Trophoblast cell (in vitro differentiated cells and primary cell): ENCODE data around the gene AOPEP.

Experiments
- DNase-seq, 2 donors: peaks; one replicate each; pipeline ENCODE4 v3.0.0-alpha.2; 2016
- H2AFZ ChIP-seq: 2 replicates; pipeline ENCODE4 v1.6.1; 2013; ENCODE audit warnings: low read length, moderate library complexity, mild to moderate bottlenecking; ENCODE audit not compliant: insufficient read depth, poor library complexity
- H2AK5ac ChIP-seq: 2 replicates; pipeline ENCODE4 v1.6.1; 2013; ENCODE audit warnings: mild to moderate bottlenecking, low read length
- H2BK120ac ChIP-seq: 2 replicates; pipeline ENCODE4 v1.6.1; 2013; ENCODE audit warnings: low read length, mild to moderate bottlenecking, moderate library complexity; ENCODE audit not compliant: insufficient read depth, poor library complexity
- H2BK12ac ChIP-seq: 2 replicates; pipeline ENCODE4 v1.6.1; 2013; ENCODE audit warnings: mild to moderate bottlenecking, low read length, moderate library complexity
- H2BK5ac ChIP-seq: 2 replicates; pipeline ENCODE4 v1.6.1; 2013; ENCODE audit warnings: low read length, low read depth, moderate library complexity, mild to moderate bottlenecking; ENCODE audit not compliant: poor library complexity
- H3K14ac ChIP-seq: 2 replicates; pipeline ENCODE4 v1.6.1; 2013; ENCODE audit warnings: mild to moderate bottlenecking, low read length
- H3K18ac ChIP-seq: 2 replicates; pipeline ENCODE4 v1.6.1; 2013; ENCODE audit warnings: mild to moderate bottlenecking, low read length
- H3K23ac ChIP-seq: 2 replicates; pipeline ENCODE4 v1.6.1; 2013; ENCODE audit warnings: low read length
- H3K27ac ChIP-seq: 2 replicates; pipeline ENCODE4 v1.5.1; 2013; ENCODE audit warnings: low read depth, mild to moderate bottlenecking, inconsistent platforms, low read length, moderate library complexity
- H3K27me3 ChIP-seq: 2 replicates; pipeline ENCODE4 v1.6.1; 2013; ENCODE audit warnings: inconsistent platforms, mild to moderate bottlenecking, low read length, moderate library complexity; ENCODE audit not compliant: insufficient read depth
- H3K36me3 ChIP-seq, 2 experiments: 1 replicate in 1 of 2; 2 replicates in 1 of 2; pipeline ENCODE4 v1.6.1; 2013; ENCODE audit warnings: low read length in 2 of 2, mild to moderate bottlenecking in 2 of 2, moderate library complexity in 1 of 2; ENCODE audit not compliant: insufficient read depth in 2 of 2, control insufficient read depth in 1 of 2
- H3K4ac ChIP-seq: 2 replicates; pipeline ENCODE4 v1.6.1; 2013; ENCODE audit warnings: low read depth, mild to moderate bottlenecking, low read length, moderate library complexity
- H3K4me1 ChIP-seq, 2 experiments: 1 replicate in 1 of 2; 2 replicates in 1 of 2; pipeline ENCODE4 v1.6.1; 2013; ENCODE audit warnings: low read length in 2 of 2, mild to moderate bottlenecking in 2 of 2, moderate library complexity in 1 of 2; ENCODE audit not compliant: insufficient read depth in 2 of 2, control insufficient read depth in 1 of 2
- H3K4me2 ChIP-seq: 2 replicates; pipeline ENCODE4 v1.6.1; 2013; ENCODE audit warnings: inconsistent platforms, mild to moderate bottlenecking, low read length, moderate library complexity
- H3K4me3 ChIP-seq: 2 replicates; pipeline ENCODE4 v1.5.1; 2013; ENCODE audit warnings: mild to moderate bottlenecking, low read depth, low read length, inconsistent platforms
- H3K79me1 ChIP-seq: one replicate; pipeline ENCODE4 v1.6.1; 2013; ENCODE audit warnings: low read length
- H3K79me2 ChIP-seq: 2 replicates; pipeline ENCODE4 v1.6.1; 2013; ENCODE audit warnings: low read length, mild to moderate bottlenecking; ENCODE audit not compliant: control insufficient read depth, insufficient read depth, poor library complexity
- H3K9ac ChIP-seq: 2 replicates; pipeline ENCODE4 v1.6.1; 2013; ENCODE audit warnings: mild to moderate bottlenecking, low read length
- H3K9me3 ChIP-seq: 2 replicates; pipeline ENCODE4 v1.6.1; 2013; ENCODE audit warnings: low read depth, mild to moderate bottlenecking, control low read depth, inconsistent platforms, low read length; ENCODE audit not compliant: insufficient read depth
- H4K12ac ChIP-seq: 2 replicates; pipeline ENCODE4 v1.6.1; 2013; ENCODE audit warnings: low read depth, mild to moderate bottlenecking, low read length, moderate library complexity
- H4K8ac ChIP-seq: 2 replicates; pipeline ENCODE4 v1.6.1; 2013; ENCODE audit warnings: low read depth, mild to moderate bottlenecking, low read length, moderate library complexity
- H4K91ac ChIP-seq: one replicate; pipeline ENCODE4 v1.6.1; 2013; ENCODE audit warnings: low read depth, mild to moderate bottlenecking, low read length, moderate library complexity
- WGBS: extraction: QIAGEN DNeasy Blood & Tissue Kit; methylation state at CpG from one replicate; pipeline ENCODE4 v1.1.7; 2013; ENCODE audit warnings: missing lambda C conversion rate; ENCODE audit not compliant: insufficient read length, insufficient coverage; ENCODE audit errors: extremely low coverage; 5-methylcytosine and 5-hydroxymethylcytosine counted together

The AOPEP gene

GRCh38 chr9:95029720-95030119 lies 303.2 kb downstream of the AOPEP start:
- Histone ChIP-seq H2AK5ac (no peak overlapping the region), H3K4ac (peak overlapping the region; percentile 32), H3K23ac (no peak overlapping the region), H3K9me3 (no peaks in the 10 kb centered on the region), H4K8ac (no peak overlapping the region), H3K27me3 (no peaks in the 10 kb centered on the region), H4K91ac (no peak overlapping the region), H3K4me1 (peaks cover 4 to 12% of the 10 kb centered on the region in 2 experiments), H3K14ac (no peak overlapping the region), H4K12ac (no peak overlapping the region), H2BK5ac (no peak overlapping the region), H2BK120ac (no peak overlapping the region), H3K18ac (no peak overlapping the region), H3K79me1 (peaks cover 4% of the 10 kb centered on the region), H3K36me3 (peaks cover 7 to 8% of the 10 kb centered on the region in 2 experiments), H2BK12ac (no peak overlapping the region), H3K4me3 (no peak overlapping the region), H3K79me2 (peaks cover 1% of the 10 kb centered on the region), H3K9ac (no peak overlapping the region), H2AFZ (no peak overlapping the region), H3K4me2 (no peak overlapping the region), H3K27ac (no peak overlapping the region)
- DNase-seq = no peak
- no CpG with 5 or more reads among the region's 2 CpGs for WGBS

DNA sequence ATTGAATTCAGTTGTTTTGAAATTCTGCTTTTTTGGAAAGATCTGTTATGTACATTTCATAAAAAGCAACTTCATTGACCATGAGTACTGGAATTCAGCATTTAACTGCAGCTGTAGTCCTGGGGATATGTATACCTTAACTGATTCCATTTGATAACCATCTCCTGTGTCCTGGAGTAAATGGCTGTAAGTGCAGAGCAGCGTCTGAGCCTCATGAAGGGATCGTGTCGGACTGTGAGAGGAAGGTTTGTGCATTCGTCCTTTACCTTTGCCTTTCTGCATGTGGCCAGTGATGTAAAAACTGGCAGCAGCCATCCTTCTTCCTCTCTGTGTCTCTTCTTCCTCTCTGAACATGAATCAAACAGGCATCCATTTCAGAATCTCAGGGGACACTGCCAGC lies 303.8 kb downstream of the AOPEP start:
- Histone ChIP-seq H3K79me1 (no peaks in the 10 kb centered on the region), H3K4me2 (no peak overlapping the region), H2BK5ac (no peak overlapping the region), H3K4me3 (no peak overlapping the region), H3K4ac (no peak overlapping the region), H2AFZ (no peak overlapping the region), H2BK12ac (no peak overlapping the region), H3K23ac (no peak overlapping the region), H4K12ac (no peak overlapping the region), H3K27ac (no peak overlapping the region), H3K14ac (no peak overlapping the region), H2BK120ac (no peak overlapping the region), H3K27me3 (no peaks in the 10 kb centered on the region), H3K79me2 (peaks cover 1% of the 10 kb centered on the region), H2AK5ac (no peak overlapping the region), H4K91ac (no peak overlapping the region), H3K36me3 (peaks cover 7 to 8% of the 10 kb centered on the region in 2 experiments), H4K8ac (no peak overlapping the region), H3K18ac (no peak overlapping the region), H3K4me1 (peaks cover 0 to 8% of the 10 kb centered on the region in 2 experiments), H3K9me3 (no peaks in the 10 kb centered on the region), H3K9ac (no peak overlapping the region)
- no peak for DNase-seq
- WGBS = no CpG with 5 or more reads among the region's 4 CpGs

GRCh38 chr9:95030920-95031642 lies 304.6 kb downstream of the AOPEP start:
- Histone ChIP-seq H4K12ac (no peak overlapping the region), H3K27ac (no peak overlapping the region), H3K4me3 (no peak overlapping the region), H2BK120ac (no peak overlapping the region), H3K23ac (no peak overlapping the region), H2AFZ (no peak overlapping the region), H4K91ac (no peak overlapping the region), H3K36me3 (peaks cover 7 to 8% of the 10 kb centered on the region in 2 experiments), H3K79me1 (no peaks in the 10 kb centered on the region), H4K8ac (no peak overlapping the region), H3K4me2 (no peak overlapping the region), H3K14ac (no peak overlapping the region), H2BK12ac (no peak overlapping the region), H2AK5ac (no peak overlapping the region), H3K18ac (no peak overlapping the region), H3K4ac (no peak overlapping the region), H3K27me3 (no peaks in the 10 kb centered on the region), H3K4me1 (peaks cover 0 to 5% of the 10 kb centered on the region in 2 experiments), H3K9ac (no peak overlapping the region), H3K79me2 (peaks cover 1% of the 10 kb centered on the region), H2BK5ac (no peak overlapping the region), H3K9me3 (no peaks in the 10 kb centered on the region)
- whole genome bisulfite sequencing = no CpG with 5 or more reads among the region's 10 CpGs
- DNase-seq = no peak

GRCh38 chr9:95031711-95032461 lies 305.4 kb downstream of the AOPEP start:
- no peak overlapping the region for H3K4me2 ChIP-seq
- H3K9ac ChIP-seq = no peak overlapping the region
- DNase-seq = no peak
- H2BK5ac ChIP-seq = no peak overlapping the region
- H2AFZ ChIP-seq = no peak overlapping the region
- H2BK120ac ChIP-seq = no peak overlapping the region
- no peak overlapping the region for H3K27ac ChIP-seq
- no peak overlapping the region for H3K4ac ChIP-seq
- H2AK5ac ChIP-seq = no peak overlapping the region
- H3K79me1 ChIP-seq = no peaks in the 10 kb centered on the region
- H4K8ac ChIP-seq = no peak overlapping the region
- peaks cover 1% of the 10 kb centered on the region for H3K79me2 ChIP-seq
- H3K18ac ChIP-seq = no peak overlapping the region
- H4K12ac ChIP-seq = no peak overlapping the region
- no peaks in the 10 kb centered on the region for H3K9me3 ChIP-seq
- H3K27me3 ChIP-seq = no peaks in the 10 kb centered on the region
- no peak overlapping the region for H2BK12ac ChIP-seq
- peaks cover 3 to 8% of the 10 kb centered on the region in 2 experiments for H3K4me1 ChIP-seq
- no peak overlapping the region for H4K91ac ChIP-seq
- H3K4me3 ChIP-seq = no peak overlapping the region
- no peak overlapping the region for H3K14ac ChIP-seq
- no peak overlapping the region for H3K23ac ChIP-seq
- peaks cover 7 to 8% of the 10 kb centered on the region in 2 experiments for H3K36me3 ChIP-seq
- no CpG with 5 or more reads among the region's 5 CpGs for WGBS
